IPS-15b (cell line): ENCODE data around the gene MGST2.
"Not testable (repeated sequence)": the region's sequence is repeated elsewhere in the genome, so short reads cannot be mapped to it uniquely, and the experiment has no call there.

Experiments
- H3K27me3 ChIP-seq: one replicate; pipeline ENCODE4 v1.6.1; 2013; ENCODE audit warnings: low read length; ENCODE audit not compliant: control insufficient read depth, insufficient read depth
- H3K36me3 ChIP-seq: one replicate; pipeline ENCODE4 v1.6.1; 2013; ENCODE audit warnings: low read length; ENCODE audit not compliant: control insufficient read depth, insufficient read depth
- H3K4me1 ChIP-seq: one replicate; pipeline ENCODE4 v1.6.1; 2013; ENCODE audit warnings: mild to moderate bottlenecking, low read length; ENCODE audit not compliant: control insufficient read depth, insufficient read depth
- H3K4me3 ChIP-seq: one replicate; pipeline ENCODE4 v1.5.1; 2013; ENCODE audit warnings: low read depth, low read length
- H3K9ac ChIP-seq: one replicate; pipeline ENCODE4 v1.6.1; 2013; ENCODE audit warnings: low read depth, mild to moderate bottlenecking, low read length
- H3K9me3 ChIP-seq: one replicate; pipeline ENCODE4 v1.6.1; 2013; ENCODE audit warnings: mild to moderate bottlenecking, low read length; ENCODE audit not compliant: control insufficient read depth, insufficient read depth

Gene MGST2

DNA sequence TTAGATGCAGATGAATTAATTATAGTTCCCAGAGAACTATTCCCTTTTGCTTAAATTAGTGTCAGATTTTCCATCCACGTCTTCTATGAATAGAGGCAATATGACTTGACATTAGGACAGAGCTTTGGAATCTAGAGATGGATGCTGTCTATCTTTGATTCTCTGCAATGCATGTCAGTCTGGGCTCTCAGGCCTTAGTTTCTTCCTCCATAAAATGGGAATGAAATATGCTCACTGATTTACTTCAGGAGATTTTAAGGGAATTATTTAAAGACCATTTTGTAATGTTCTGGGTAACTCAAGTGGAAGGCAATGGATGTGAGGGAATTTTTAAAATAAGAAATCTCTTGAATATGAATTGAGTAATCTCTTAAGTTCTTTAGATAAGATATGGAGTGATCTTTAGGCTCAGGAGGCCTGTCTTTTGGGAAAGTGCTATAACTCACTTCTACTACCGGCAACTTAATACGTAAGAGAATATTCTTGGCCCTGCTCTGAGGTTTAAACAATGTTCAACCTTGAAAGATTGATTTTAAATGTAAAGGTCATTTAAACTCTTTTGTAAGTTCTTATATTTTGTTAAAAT, 29.0 kb downstream of the MGST2 start:
- H3K4me1 ChIP-seq = no peaks in the 10 kb centered on the region
- no peak overlapping the region for H3K4me3 ChIP-seq
- H3K27me3 ChIP-seq = no peaks in the 10 kb centered on the region
- no peak overlapping the region for H3K9ac ChIP-seq
- no peaks in the 10 kb centered on the region for H3K36me3 ChIP-seq
- no peaks in the 10 kb centered on the region for H3K9me3 ChIP-seq

DNA sequence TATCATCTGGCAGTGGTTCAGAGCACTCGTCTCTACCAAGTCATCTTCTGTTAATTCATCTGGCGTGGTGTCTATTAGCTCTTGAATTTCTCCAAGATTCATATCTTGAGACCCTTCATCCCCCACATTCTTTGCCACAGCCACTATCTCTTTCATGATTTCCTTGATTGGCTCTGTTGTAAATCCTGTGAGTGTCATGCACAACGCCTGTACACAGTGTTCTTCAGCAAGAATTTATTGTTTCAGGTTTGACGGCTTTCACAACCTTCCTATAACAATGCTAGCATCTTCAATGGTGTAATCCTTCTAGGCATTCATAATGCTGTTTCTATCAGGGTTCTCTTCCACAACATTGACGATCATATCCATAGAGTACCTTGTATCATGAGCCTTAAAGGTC, 30.9 kb downstream of the MGST2 start:
- Histone ChIP-seq H3K27me3 (no peaks in the 10 kb centered on the region), H3K36me3 (no peaks in the 10 kb centered on the region), H3K4me3 (no peak overlapping the region), H3K4me1 (no peaks in the 10 kb centered on the region), H3K9me3 (no peaks in the 10 kb centered on the region), H3K9ac (no peak overlapping the region)

DNA sequence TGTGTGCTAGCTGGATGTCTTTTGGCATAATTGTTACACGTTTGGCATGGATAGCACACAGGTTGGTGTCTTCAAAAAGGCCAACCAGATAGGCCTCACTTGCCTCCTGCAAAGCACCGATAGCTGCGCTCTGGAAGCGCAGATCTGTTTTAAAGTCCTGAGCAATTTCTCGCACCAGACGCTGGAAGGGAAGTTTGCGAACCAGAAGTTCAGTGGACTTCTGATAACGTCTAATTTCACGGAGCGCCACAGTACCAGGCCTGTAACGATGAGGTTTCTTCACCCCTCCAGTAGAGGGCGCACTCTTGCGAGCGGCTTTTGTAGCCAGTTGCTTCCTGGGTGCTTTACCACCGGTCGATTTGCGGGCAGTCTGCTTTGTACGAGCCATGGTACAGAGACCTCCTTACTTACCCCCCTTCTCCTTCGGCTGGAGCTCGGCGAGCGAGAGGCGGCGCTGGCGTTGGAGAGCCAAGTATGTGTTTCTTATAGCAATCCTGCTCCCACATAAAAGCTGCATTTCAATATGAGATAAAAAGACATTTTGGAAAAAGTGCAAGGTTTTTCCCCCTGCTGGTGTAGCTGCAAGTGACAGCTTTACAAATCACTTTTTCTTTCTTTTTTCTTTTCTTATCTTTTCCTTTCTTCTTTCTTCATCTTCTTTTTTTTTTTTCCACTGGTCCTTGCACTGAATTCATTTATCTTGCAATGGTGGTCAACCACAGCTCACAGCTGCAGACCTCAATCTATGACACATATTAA, 32.7 kb downstream of the MGST2 start:
- H3K4me3 ChIP-seq, H3K9me3 ChIP-seq, H3K9ac ChIP-seq, H3K4me1 ChIP-seq, H3K36me3 ChIP-seq, H3K27me3 ChIP-seq: not testable (repeated sequence)

DNA sequence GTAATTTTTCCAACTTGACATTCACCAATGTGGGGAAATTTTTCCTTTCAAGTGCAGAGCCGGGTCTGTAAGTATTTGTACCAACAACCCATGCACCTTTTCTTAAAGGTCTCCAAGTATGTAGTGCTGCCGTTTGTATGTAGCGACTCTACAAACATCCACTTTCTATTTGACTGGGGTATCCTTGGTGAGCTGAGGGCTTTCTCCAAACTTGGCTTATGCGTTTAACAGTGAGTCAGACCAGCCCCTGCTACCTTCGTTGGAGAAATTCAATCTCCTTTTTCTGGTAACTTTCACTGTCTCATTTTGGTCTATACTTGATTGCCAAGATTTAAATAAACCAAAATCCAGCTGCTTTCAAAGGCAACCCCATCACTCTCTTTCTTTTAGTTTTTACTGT, 34.9 kb downstream of the MGST2 start:
- no peaks in the 10 kb centered on the region for H3K4me1 ChIP-seq
- no peaks in the 10 kb centered on the region for H3K36me3 ChIP-seq

DNA sequence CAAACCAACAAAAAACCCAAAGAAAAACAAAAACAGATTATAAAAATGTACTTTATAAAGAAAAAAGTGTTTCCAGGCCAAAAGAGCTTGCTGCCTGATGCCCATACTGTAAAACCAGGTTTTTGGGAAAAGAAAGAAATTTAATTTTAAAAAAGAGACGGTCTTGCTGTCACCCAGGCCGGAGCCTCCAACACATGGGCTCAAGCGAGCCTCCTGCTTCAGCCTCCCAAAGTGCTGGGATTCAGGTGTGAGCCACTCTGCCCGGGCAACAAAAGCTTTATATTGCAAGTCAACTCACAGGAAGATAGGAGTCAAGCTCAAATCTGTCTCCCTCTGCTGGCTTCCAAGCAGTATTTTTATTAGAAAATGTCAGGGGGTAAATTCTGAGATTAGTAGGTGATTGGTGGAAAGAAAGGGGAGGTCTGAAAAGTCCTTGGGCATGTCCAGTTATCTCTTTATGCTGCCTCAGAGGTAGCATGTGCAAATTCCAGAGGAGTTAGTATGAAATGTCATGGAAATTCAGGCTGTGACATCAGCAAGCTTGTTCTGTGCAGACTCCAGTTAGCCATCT, 39.4 kb downstream of the MGST2 start:
- H3K4me3 ChIP-seq = no peak overlapping the region
- peaks cover 2% of the 10 kb centered on the region for H3K27me3 ChIP-seq
- no peaks in the 10 kb centered on the region for H3K4me1 ChIP-seq
- no peak overlapping the region for H3K9ac ChIP-seq
- no peaks in the 10 kb centered on the region for H3K36me3 ChIP-seq
- no peaks in the 10 kb centered on the region for H3K9me3 ChIP-seq

More for the DNA sequence above, 34.9 kb downstream of the MGST2 start:
- H3K4me3 ChIP-seq = no peak overlapping the region
- no peak overlapping the region for H3K9ac ChIP-seq
- no peaks in the 10 kb centered on the region for H3K9me3 ChIP-seq
- no peaks in the 10 kb centered on the region for H3K27me3 ChIP-seq

- Histone ChIP-seq H3K4me3 (no peak overlapping the region), H3K36me3 (no peaks in the 10 kb centered on the region), H3K4me1 (no peaks in the 10 kb centered on the region), H3K9me3 (no peaks in the 10 kb centered on the region), H3K9ac (no peak overlapping the region), H3K27me3 (peaks cover 25% of the 10 kb centered on the region)
These were observed 44.0 kb downstream of the MGST2 start for GRCh38 chr4:139709660-139710059.

DNA sequence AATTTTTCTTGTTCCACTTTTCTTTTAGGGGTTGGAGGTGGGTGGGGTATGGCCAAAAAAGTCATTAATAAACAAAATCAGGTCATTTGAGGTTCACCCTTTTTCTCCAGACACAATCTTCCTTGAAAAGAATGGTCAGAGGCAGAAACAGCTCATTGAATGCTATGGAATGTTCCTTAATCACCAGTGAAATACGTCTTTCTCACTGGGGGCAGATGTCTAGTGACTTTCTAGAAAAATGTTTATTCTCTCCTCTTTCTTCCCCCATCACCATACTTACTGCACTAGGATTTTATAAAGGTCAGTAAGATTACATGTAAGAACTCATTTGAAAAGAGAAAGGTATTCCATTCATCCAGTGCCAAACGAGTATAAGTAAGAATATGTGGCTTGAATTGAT, 44.5 kb downstream of the MGST2 start:
- no peak overlapping the region for H3K9ac ChIP-seq
- no peaks in the 10 kb centered on the region for H3K36me3 ChIP-seq
- H3K9me3 ChIP-seq = no peaks in the 10 kb centered on the region
- H3K4me1 ChIP-seq = no peaks in the 10 kb centered on the region
- H3K4me3 ChIP-seq = no peak overlapping the region
- H3K27me3 ChIP-seq = peaks cover 29% of the 10 kb centered on the region

DNA sequence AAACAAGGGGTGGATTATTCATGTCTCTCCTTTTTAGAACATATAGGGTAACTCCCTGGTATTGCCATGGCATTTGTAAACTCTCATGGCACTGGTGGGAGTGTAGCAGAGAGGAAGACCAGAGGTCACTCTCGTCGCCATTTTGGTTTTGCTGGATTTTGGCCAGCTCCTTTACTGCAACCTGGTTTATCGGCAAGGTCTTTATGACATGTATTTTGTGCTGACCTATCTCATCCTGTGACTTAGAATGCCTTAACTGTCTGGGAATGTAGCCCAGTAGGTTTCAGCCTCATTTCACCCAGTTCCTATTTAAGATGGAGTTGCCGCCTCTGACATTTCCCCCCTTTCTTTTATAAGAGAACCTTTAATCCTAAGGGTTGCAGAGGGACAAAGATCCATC, 45.8 kb downstream of the MGST2 start:
- Histone ChIP-seq H3K27me3 (peaks cover 43% of the 10 kb centered on the region), H3K9ac (no peak overlapping the region), H3K36me3 (no peaks in the 10 kb centered on the region), H3K4me3 (no peak overlapping the region), H3K9me3 (no peaks in the 10 kb centered on the region), H3K4me1 (no peaks in the 10 kb centered on the region)

DNA sequence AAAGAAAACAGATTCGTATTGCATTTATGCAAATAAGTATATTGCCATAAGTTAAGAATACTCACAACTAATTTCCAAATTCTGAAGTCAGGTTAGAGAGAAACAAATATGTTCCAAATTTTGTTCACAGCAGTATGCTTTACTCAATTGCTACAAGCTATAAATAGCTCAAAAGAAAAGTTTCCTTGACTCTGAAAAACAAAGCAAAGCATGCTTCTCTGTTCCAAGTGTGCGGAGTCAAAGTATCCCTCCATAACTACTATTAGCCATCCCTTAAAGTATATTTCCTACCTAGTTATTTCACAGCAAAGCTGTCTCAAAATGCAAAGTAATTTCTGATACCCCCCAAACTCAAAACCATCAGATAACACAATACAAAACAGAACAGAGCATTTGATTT, 47.3 kb downstream of the MGST2 start:
- H3K27me3 ChIP-seq = peaks cover 49% of the 10 kb centered on the region
- H3K9me3 ChIP-seq = no peaks in the 10 kb centered on the region
- H3K4me1 ChIP-seq = no peaks in the 10 kb centered on the region
- no peak overlapping the region for H3K9ac ChIP-seq
- no peaks in the 10 kb centered on the region for H3K36me3 ChIP-seq
- H3K4me3 ChIP-seq = no peak overlapping the region

DNA sequence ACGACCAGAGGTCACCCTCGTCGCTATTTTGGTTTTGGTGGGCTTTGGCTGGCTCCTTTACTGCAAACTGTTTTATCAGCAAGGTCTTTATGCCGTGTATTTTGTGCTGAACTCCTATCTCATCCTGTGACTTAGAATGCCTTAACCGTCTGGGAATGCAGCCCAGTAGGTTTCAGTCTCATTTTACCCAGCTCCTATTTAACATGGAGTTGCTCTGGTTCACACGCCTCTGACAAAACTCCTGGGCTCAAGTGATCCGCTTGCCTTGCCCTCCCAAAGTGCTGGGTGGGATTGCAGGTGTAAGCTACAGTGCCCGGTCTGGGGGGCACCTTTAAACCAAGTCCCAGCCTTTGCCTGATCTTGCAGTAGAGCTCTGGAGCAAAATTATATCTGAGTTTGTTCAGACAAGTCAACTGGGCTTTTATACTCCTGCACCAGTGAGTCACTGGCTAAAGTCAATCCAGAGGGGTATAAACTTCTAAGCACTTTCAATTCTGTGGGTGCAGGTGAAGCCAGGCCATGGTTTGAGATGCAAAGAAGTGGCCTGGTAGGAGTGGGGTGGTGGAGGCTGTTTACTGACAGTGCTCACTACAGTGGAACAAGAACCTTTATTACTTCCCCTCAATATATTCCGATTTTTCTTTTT, 50.2 kb downstream of the MGST2 start:
- no peaks in the 10 kb centered on the region for H3K36me3 ChIP-seq

DNA sequence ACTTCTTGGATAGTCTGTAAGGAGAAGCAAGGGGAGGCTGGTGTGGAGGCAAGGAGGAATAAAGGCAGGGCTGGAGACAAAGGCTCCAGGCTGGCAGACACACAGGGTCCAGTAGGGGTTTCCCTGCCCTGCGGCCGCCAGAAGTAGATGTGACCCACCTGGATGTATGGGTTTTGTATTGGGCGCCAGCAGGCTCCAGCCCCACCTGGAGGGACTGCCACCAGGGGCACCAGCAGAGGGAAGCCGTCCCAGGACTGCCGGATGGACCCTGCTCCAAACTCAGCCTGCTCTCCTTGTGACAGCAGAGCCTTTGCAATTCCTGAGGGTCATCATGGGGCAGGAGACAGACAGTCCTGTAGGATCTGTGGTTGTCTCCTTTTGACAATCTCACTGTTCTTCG, 52.7 kb downstream of the MGST2 start:
- no peaks in the 10 kb centered on the region for H3K36me3 ChIP-seq
- no peaks in the 10 kb centered on the region for H3K4me1 ChIP-seq
- H3K9me3 ChIP-seq = no peaks in the 10 kb centered on the region
- no peak overlapping the region for H3K9ac ChIP-seq
- no peak overlapping the region for H3K4me3 ChIP-seq
- peaks cover 37% of the 10 kb centered on the region for H3K27me3 ChIP-seq

More for the DNA sequence above, 50.2 kb downstream of the MGST2 start:
- Histone ChIP-seq H3K4me3 (no peak overlapping the region), H3K27me3 (peaks cover 47% of the 10 kb centered on the region), H3K9me3 (no peaks in the 10 kb centered on the region), H3K4me1 (no peaks in the 10 kb centered on the region), H3K9ac (no peak overlapping the region)

- H3K27me3 ChIP-seq = peaks cover 32% of the 10 kb centered on the region
- H3K9me3 ChIP-seq = no peaks in the 10 kb centered on the region
These were observed 53.2 kb downstream of the MGST2 start for GRCh38 chr4:139718833-139719232.

More at GRCh38 chr4:139718833-139719232, 53.2 kb downstream of the MGST2 start:
- H3K9ac ChIP-seq = no peak overlapping the region
- H3K36me3 ChIP-seq = no peaks in the 10 kb centered on the region
- no peaks in the 10 kb centered on the region for H3K4me1 ChIP-seq
- no peak overlapping the region for H3K4me3 ChIP-seq
